MM.1S (cell line): ENCODE measurements around the gene KDM7A.

Source experiments
- DNase-seq: peaks from one replicate; pipeline ENCODE4 v3.0.0-alpha.2; 2015
- H2AFZ ChIP-seq: fragments of 300-600 bp; sonication (generic); 2 replicates; pipeline ENCODE4 v1.6.0; 2016; ENCODE audit warnings: antibody characterized with exemption, low read length
- H3F3A ChIP-seq: fragments of 300-600 bp; sonication (generic); 2 replicates; pipeline ENCODE4 v1.6.1; 2016; ENCODE audit warnings: mild to moderate bottlenecking, antibody characterized with exemption, low read length, moderate library complexity, mixed read lengths; ENCODE audit not compliant: insufficient read depth
- H3K27ac ChIP-seq: fragments of 300-600 bp; sonication (generic); 2 replicates; pipeline ENCODE4 v1.5.1; 2016; ENCODE audit warnings: mild to moderate bottlenecking, low read length
- H3K27me3 ChIP-seq: fragments of 300-600 bp; sonication (generic); replicated peaks from 2 replicates; pipeline ENCODE4 v1.6.0; 2016; ENCODE audit warnings: low read length; ENCODE audit not compliant: insufficient read depth
- H3K36me3 ChIP-seq: fragments of 300-600 bp; sonication (generic); replicated peaks from 2 replicates; pipeline ENCODE4 v1.6.1; 2016; ENCODE audit warnings: mild to moderate bottlenecking, low read length, mixed read lengths; ENCODE audit not compliant: insufficient read depth
- H3K4me1 ChIP-seq: fragments of 300-600 bp; sonication (generic); 2 replicates; pipeline ENCODE4 v1.6.1; 2016; ENCODE audit warnings: low read length, mixed read lengths
- H3K4me2 ChIP-seq: fragments of 300-600 bp; sonication (generic); 2 replicates; pipeline ENCODE4 v1.6.0; 2016; ENCODE audit warnings: low read depth, low read length
- H3K4me3 ChIP-seq: fragments of 300-600 bp; sonication (generic); 2 replicates; pipeline ENCODE4 v1.5.1; 2016; ENCODE audit warnings: low read length, mixed read lengths
- H3K79me2 ChIP-seq: fragments of 300-600 bp; sonication (generic); 2 replicates; pipeline ENCODE4 v1.6.1; 2016; ENCODE audit warnings: mixed run types, low read length, mixed read lengths
- H3K9ac ChIP-seq: fragments of 300-600 bp; sonication (generic); 2 replicates; pipeline ENCODE4 v1.6.1; 2016; ENCODE audit warnings: low read length, mixed read lengths
- H3K9me2 ChIP-seq: fragments of 300-600 bp; sonication (generic); replicated peaks from 2 replicates; pipeline ENCODE4 v1.6.1; 2016; ENCODE audit warnings: mild to moderate bottlenecking, low read length, mixed read lengths; ENCODE audit not compliant: insufficient read depth
- H3K9me3 ChIP-seq: fragments of 300-600 bp; sonication (generic); replicated peaks from 2 replicates; pipeline ENCODE4 v1.6.1; 2016; ENCODE audit warnings: mild to moderate bottlenecking, low read length, mixed read lengths; ENCODE audit not compliant: insufficient read depth
- H4K20me1 ChIP-seq: fragments of 300-600 bp; sonication (generic); 2 replicates; pipeline ENCODE4 v1.6.1; 2016; ENCODE audit warnings: mild to moderate bottlenecking, low read length, moderate library complexity, mixed read lengths; ENCODE audit not compliant: insufficient read depth
- CTCF ChIP-seq: fragments of 300-600 bp; sonication (generic); IDR thresholded peaks from 2 replicates; pipeline ENCODE4 v1.5.1; 2016; ENCODE audit warnings: antibody characterized with exemption, low read length, mixed read lengths
- EZH2 ChIP-seq: fragments of 300-600 bp; sonication (generic); optimal IDR thresholded peaks from 2 replicates; pipeline ENCODE3; 2017; ENCODE audit warnings: low read depth, mild to moderate bottlenecking, antibody characterized with exemption, low read length, mixed read lengths
- EZH2phosphoT487 ChIP-seq: fragments of 300-600 bp; sonication (generic); IDR thresholded peaks from 2 replicates; pipeline ENCODE4 v1.6.1; 2018; ENCODE audit warnings: antibody characterized with exemption, low read length

The KDM7A gene

GRCh38 chr7:140156460-140157080 lies 20.2 kb downstream of the KDM7A start:
- no peaks in the 10 kb centered on the region for H3K9me3 ChIP-seq
- H3K27me3 ChIP-seq: no peaks in the 10 kb centered on the region
- H3K9ac ChIP-seq: no peak overlapping the region
- H3K4me3 ChIP-seq: no peak overlapping the region
- DNase-seq: no peak
- no peaks in the 10 kb centered on the region for H3F3A ChIP-seq
- no peaks in the 10 kb centered on the region for H3K9me2 ChIP-seq
- no peak for TF ChIP-seq CTCF
- TF ChIP-seq EZH2phosphoT487: no peak
- TF ChIP-seq EZH2: no peak
- 0 out of 2 replicates have a peak, but pooled peaks cover 3% of the 10 kb centered on the region for H4K20me1 ChIP-seq
- H3K4me1 ChIP-seq: no peaks in the 10 kb centered on the region
- no peak overlapping the region for H2AFZ ChIP-seq
- H3K4me2 ChIP-seq: no peak overlapping the region
- no peak overlapping the region for H3K27ac ChIP-seq
- H3K36me3 ChIP-seq: no peaks in the 10 kb centered on the region
- H3K79me2 ChIP-seq: no peaks in the 10 kb centered on the region

GRCh38 chr7:140155428-140155827 lies 21.4 kb downstream of the KDM7A start:
- Histone ChIP-seq H3K27ac (no peak overlapping the region), H3K9me3 (no peaks in the 10 kb centered on the region), H3F3A (no peaks in the 10 kb centered on the region), H4K20me1 (0 out of 2 replicates have a peak, but pooled peaks cover 3% of the 10 kb centered on the region), H3K9ac (no peak overlapping the region), H3K9me2 (no peaks in the 10 kb centered on the region), H3K36me3 (no peaks in the 10 kb centered on the region), H3K79me2 (no peaks in the 10 kb centered on the region), H3K4me1 (no peaks in the 10 kb centered on the region), H3K27me3 (no peaks in the 10 kb centered on the region), H3K4me2 (no peak overlapping the region), H3K4me3 (no peak overlapping the region), H2AFZ (no peak overlapping the region)
- TF ChIP-seq EZH2phosphoT487: no peak
- no peak for TF ChIP-seq EZH2
- no peak for TF ChIP-seq CTCF
- no peak for DNase-seq

GRCh38 chr7:140153666-140154161 lies 23.1 kb downstream of the KDM7A start:
- no peaks in the 10 kb centered on the region for H3K79me2 ChIP-seq
- DNase-seq: no peak
- no peak overlapping the region for H3K27ac ChIP-seq

More at GRCh38 chr7:140153666-140154161, 23.1 kb downstream of the KDM7A start:
- Histone ChIP-seq H2AFZ (no peak overlapping the region), H3K4me2 (no peak overlapping the region), H3K9ac (no peak overlapping the region), H4K20me1 (0 out of 2 replicates have a peak, but pooled peaks cover 3% of the 10 kb centered on the region), H3K4me1 (no peaks in the 10 kb centered on the region), H3K27me3 (no peaks in the 10 kb centered on the region), H3K9me3 (no peaks in the 10 kb centered on the region), H3K36me3 (no peaks in the 10 kb centered on the region), H3K9me2 (no peaks in the 10 kb centered on the region), H3F3A (no peaks in the 10 kb centered on the region), H3K4me3 (no peak overlapping the region)
- TF ChIP-seq EZH2phosphoT487: no peak
- no peak for TF ChIP-seq CTCF
- TF ChIP-seq EZH2: no peak
